ENCODE results near the gene HIGD1C.
"Not testable (repeated sequence)": the region's sequence is repeated elsewhere in the genome, so short reads cannot be mapped to it uniquely, and the experiment has no call there.

The HIGD1C gene

DNA sequence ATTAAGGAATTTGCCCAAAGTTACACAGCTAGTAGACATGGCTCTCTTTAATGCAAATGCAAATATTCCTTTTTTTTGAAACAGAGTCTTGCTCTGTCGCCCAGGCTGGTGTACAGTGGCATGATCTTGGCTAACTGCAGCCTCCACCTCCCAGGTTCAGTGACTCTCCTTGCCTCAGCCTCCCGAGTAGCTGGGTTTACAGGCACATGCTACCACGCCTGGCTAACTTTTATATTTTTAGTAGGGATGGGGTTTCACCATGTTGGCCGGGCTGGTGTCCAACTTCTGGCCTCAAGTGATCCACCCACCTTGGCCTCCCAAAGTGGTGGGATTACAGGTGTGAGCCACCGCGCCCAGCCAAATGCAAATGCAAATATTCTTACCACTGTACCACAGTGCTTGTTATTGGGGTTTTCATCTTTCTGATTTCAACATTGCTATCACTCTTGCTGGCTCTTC is 24.5 kb upstream of the HIGD1C start:
- TF ChIP-seq ZNF565 (CRISPR knock-in tag; conservative IDR thresholded peaks at IDR 0.05; ENCODE audit: low read depth) (no peak), ZC3H10 (CRISPR knock-in tag; IDR thresholded peaks at IDR 0.05) (no peak), CSDC2 (CRISPR knock-in tag; IDR thresholded peaks at IDR 0.05) (no peak), GLIS3 (CRISPR knock-in tag; IDR thresholded peaks at IDR 0.05) (no peak), CREB5 (CRISPR knock-in tag; IDR thresholded peaks at IDR 0.05; ENCODE audit: low read depth) (no peak), ZFP30 (CRISPR knock-in tag; IDR thresholded peaks at IDR 0.05) (no peak)
- TF ChIP-seq, protein P1, sequence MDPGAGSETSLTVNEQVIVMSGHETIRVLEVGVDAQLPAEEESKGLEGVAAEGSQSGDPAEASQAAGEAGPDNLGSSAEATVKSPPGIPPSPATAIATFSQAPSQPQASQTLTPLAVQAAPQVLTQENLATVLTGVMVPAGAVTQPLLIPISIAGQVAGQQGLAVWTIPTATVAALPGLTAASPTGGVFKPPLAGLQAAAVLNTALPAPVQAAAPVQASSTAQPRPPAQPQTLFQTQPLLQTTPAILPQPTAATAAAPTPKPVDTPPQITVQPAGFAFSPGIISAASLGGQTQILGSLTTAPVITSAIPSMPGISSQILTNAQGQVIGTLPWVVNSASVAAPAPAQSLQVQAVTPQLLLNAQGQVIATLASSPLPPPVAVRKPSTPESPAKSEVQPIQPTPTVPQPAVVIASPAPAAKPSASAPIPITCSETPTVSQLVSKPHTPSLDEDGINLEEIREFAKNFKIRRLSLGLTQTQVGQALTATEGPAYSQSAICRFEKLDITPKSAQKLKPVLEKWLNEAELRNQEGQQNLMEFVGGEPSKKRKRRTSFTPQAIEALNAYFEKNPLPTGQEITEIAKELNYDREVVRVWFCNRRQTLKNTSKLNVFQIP (CRISPR knock-in tag; IDR thresholded peaks at IDR 0.05; ENCODE audit: borderline replicate concordance, low read depth): no peak
- TF ChIP-seq, protein P2, sequence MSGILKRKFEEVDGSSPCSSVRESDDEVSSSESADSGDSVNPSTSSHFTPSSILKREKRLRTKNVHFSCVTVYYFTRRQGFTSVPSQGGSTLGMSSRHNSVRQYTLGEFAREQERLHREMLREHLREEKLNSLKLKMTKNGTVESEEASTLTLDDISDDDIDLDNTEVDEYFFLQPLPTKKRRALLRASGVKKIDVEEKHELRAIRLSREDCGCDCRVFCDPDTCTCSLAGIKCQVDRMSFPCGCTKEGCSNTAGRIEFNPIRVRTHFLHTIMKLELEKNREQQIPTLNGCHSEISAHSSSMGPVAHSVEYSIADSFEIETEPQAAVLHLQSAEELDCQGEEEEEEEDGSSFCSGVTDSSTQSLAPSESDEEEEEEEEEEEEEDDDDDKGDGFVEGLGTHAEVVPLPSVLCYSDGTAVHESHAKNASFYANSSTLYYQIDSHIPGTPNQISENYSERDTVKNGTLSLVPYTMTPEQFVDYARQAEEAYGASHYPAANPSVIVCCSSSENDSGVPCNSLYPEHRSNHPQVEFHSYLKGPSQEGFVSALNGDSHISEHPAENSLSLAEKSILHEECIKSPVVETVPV (CRISPR knock-in tag; IDR thresholded peaks at IDR 0.05): no peak
- ATAC-seq: no peak

DNA sequence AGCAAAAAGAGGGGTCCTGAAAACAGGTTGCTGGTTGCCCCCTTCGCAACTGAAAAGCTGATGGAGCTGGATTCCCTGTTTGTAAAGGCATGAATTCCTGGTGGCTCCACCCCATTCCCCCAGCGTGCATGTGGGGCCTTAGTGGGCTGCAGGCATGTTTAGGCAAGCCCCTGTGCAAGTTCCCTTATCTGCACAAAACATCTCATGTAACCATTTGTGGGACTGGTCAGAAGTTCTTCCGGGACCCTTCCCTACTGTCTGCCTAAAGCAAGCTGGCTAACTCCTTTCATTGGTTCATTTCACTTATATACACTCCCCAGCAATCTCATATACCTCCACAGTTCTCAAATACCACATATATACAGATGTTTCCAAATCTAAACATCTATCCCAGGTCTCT is 24.0 kb upstream of the HIGD1C start:
- no peak for ATAC-seq
- no peak for TF ChIP-seq CSDC2 (CRISPR knock-in tag; IDR thresholded peaks at IDR 0.05)
- TF ChIP-seq ZNF8 (CRISPR knock-in tag; IDR thresholded peaks at IDR 0.05): no peak

DNA sequence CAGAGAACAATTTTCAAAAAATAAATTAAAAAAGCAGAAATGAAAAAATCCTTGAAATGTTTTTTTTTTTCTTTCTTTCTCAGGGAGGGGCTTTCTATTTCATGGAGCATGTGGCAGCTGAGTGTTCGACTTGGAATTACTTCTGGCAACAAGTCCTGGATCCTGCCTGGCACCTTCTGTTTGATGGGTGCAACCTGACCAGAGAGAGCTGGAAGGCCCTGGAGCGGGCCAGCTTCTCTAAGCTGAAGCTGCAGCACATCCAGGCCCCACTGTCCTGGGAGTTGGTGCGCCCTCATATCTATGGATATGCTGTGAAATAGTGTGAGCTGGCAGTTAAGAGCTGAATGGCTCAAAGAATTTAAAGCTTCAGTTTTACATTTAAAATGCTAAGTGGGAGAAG is 22.5 kb upstream of the HIGD1C start:
- TF ChIP-seq, protein P2 (CRISPR knock-in tag; IDR thresholded peaks at IDR 0.05): no peak
- no peak for ATAC-seq

GRCh38 chr12:50930477-50930876 is 21.9 kb upstream of the HIGD1C start:
- ATAC-seq: not testable (repeated sequence)

- TF ChIP-seq BACH2 (CRISPR knock-in tag; IDR thresholded peaks at IDR 0.05; ENCODE audit: borderline replicate concordance) (no peak), PPARA (CRISPR knock-in tag; IDR thresholded peaks at IDR 0.05; ENCODE audit: borderline replicate concordance) (no peak), ISL1 (CRISPR knock-in tag; IDR thresholded peaks at IDR 0.05) (no peak), ZNF8 (CRISPR knock-in tag; IDR thresholded peaks at IDR 0.05) (no peak)
- no peak for ATAC-seq
Measured at GRCh38 chr12:50932787-50933280, 19.5 kb upstream of the HIGD1C start.

- ATAC-seq: no peak
- TF ChIP-seq ZNF565 (CRISPR knock-in tag; conservative IDR thresholded peaks at IDR 0.05; ENCODE audit: low read depth) (no peak), ZC3H10 (CRISPR knock-in tag; IDR thresholded peaks at IDR 0.05) (no peak), ESRRG (CRISPR knock-in tag; IDR thresholded peaks at IDR 0.05) (no peak), PATZ1 (CRISPR knock-in tag; IDR thresholded peaks at IDR 0.05; ENCODE audit: borderline replicate concordance) (no peak), RARB (CRISPR knock-in tag; IDR thresholded peaks at IDR 0.05) (no peak), ZFP3 (CRISPR knock-in tag; IDR thresholded peaks at IDR 0.05) (no peak), SNAI2 (CRISPR knock-in tag; IDR thresholded peaks at IDR 0.05) (no peak), ZNF8 (CRISPR knock-in tag; IDR thresholded peaks at IDR 0.05) (no peak), ARNTL (CRISPR knock-in tag; IDR thresholded peaks at IDR 0.05; ENCODE audit: borderline replicate concordance, low read depth) (no peak), PPARA (CRISPR knock-in tag; IDR thresholded peaks at IDR 0.05; ENCODE audit: borderline replicate concordance) (no peak), CREB5 (CRISPR knock-in tag; IDR thresholded peaks at IDR 0.05; ENCODE audit: low read depth) (no peak), GLIS3 (CRISPR knock-in tag; IDR thresholded peaks at IDR 0.05) (no peak), TOX (CRISPR knock-in tag; IDR thresholded peaks at IDR 0.05; ENCODE audit: borderline replicate concordance) (no peak), BACH2 (CRISPR knock-in tag; IDR thresholded peaks at IDR 0.05; ENCODE audit: borderline replicate concordance) (no peak)
Measured at GRCh38 chr12:50933459-50934124, 18.8 kb upstream of the HIGD1C start.
